ENCODE measurements around the gene ITGA1.
A peak's percentile ranks its signal among the peaks of the same experiment; 100 is the strongest.

The ITGA1 gene

GRCh38 chr5:52876456-52876855 lies 88.7 kb downstream of the ITGA1 start:
- ATAC-seq (ENCODE audit: low read depth) (no peak), DNase-seq (ENCODE audit: low spot score) (no peak)
- H3K27ac ChIP-seq (ENCODE audit: poor library complexity, severe bottlenecking), result no peak overlapping the region
- no peak for TF ChIP-seq CTCF (IDR thresholded peaks at IDR 0.05; ENCODE audit: poor library complexity, severe bottlenecking)
- no peaks in the 10 kb centered on the region for H3K27me3 ChIP-seq (ENCODE audit: insufficient read depth, poor library complexity, severe bottlenecking)
- H3K36me3 ChIP-seq (ENCODE audit: low read depth), result no peaks in the 10 kb centered on the region
- peaks cover 5% of the 10 kb centered on the region for H3K4me1 ChIP-seq (ENCODE audit: insufficient read depth, poor library complexity, severe bottlenecking)
- H3K4me3 ChIP-seq (ENCODE audit: severe bottlenecking), result no peak overlapping the region
- no peaks in the 10 kb centered on the region for H3K9me3 ChIP-seq (ENCODE audit: severe bottlenecking)

- Histone ChIP-seq H3K27me3 (ENCODE audit: insufficient read depth, poor library complexity, severe bottlenecking) (no peaks in the 10 kb centered on the region), H3K36me3 (ENCODE audit: low read depth) (no peaks in the 10 kb centered on the region), H3K4me3 (ENCODE audit: severe bottlenecking) (no peak overlapping the region), H3K9me3 (ENCODE audit: severe bottlenecking) (no peaks in the 10 kb centered on the region), H3K4me1 (ENCODE audit: insufficient read depth, poor library complexity, severe bottlenecking) (peaks cover 5% of the 10 kb centered on the region), H3K27ac (ENCODE audit: poor library complexity, severe bottlenecking) (no peak overlapping the region)
- DNase-seq (ENCODE audit: low spot score) (no peak), ATAC-seq (ENCODE audit: low read depth) (0 out of 3 replicates have a peak, but pooled peaks have one; percentile 14)
- TF ChIP-seq CTCF (IDR thresholded peaks at IDR 0.05; ENCODE audit: poor library complexity, severe bottlenecking), result no peak
Observed at GRCh38 chr5:52878656-52879055, 90.9 kb downstream of the ITGA1 start.

- no peak for TF ChIP-seq CTCF (IDR thresholded peaks at IDR 0.05; ENCODE audit: poor library complexity, severe bottlenecking)
- no peaks in the 10 kb centered on the region for H3K36me3 ChIP-seq (ENCODE audit: low read depth)
- H3K27me3 ChIP-seq (ENCODE audit: insufficient read depth, poor library complexity, severe bottlenecking), result no peaks in the 10 kb centered on the region
- no peak overlapping the region for H3K4me3 ChIP-seq (ENCODE audit: severe bottlenecking)
- peaks cover 5% of the 10 kb centered on the region for H3K4me1 ChIP-seq (ENCODE audit: insufficient read depth, poor library complexity, severe bottlenecking)
- H3K27ac ChIP-seq (ENCODE audit: poor library complexity, severe bottlenecking), result no peak overlapping the region
- DNase-seq (ENCODE audit: low spot score), result no peak
- peak; percentile 62; the same call in 2 of the 3 replicates for ATAC-seq (ENCODE audit: low read depth)
- no peaks in the 10 kb centered on the region for H3K9me3 ChIP-seq (ENCODE audit: severe bottlenecking)
Observed at GRCh38 chr5:52880541-52880940, 92.8 kb downstream of the ITGA1 start.

- DNase-seq (ENCODE audit: low spot score) (no peak), ATAC-seq (ENCODE audit: low read depth) (no peak)
- Histone ChIP-seq H3K27ac (ENCODE audit: poor library complexity, severe bottlenecking) (no peak overlapping the region), H3K4me3 (ENCODE audit: severe bottlenecking) (no peak overlapping the region), H3K27me3 (ENCODE audit: insufficient read depth, poor library complexity, severe bottlenecking) (no peaks in the 10 kb centered on the region), H3K36me3 (ENCODE audit: low read depth) (no peaks in the 10 kb centered on the region), H3K4me1 (ENCODE audit: insufficient read depth, poor library complexity, severe bottlenecking) (peaks cover 5% of the 10 kb centered on the region), H3K9me3 (ENCODE audit: severe bottlenecking) (no peaks in the 10 kb centered on the region)
- TF ChIP-seq CTCF (IDR thresholded peaks at IDR 0.05; ENCODE audit: poor library complexity, severe bottlenecking), result no peak
Observed at GRCh38 chr5:52881468-52881867, 93.8 kb downstream of the ITGA1 start.

- H3K27me3 ChIP-seq (ENCODE audit: insufficient read depth, poor library complexity, severe bottlenecking), result no peaks in the 10 kb centered on the region
- TF ChIP-seq CTCF (IDR thresholded peaks at IDR 0.05; ENCODE audit: poor library complexity, severe bottlenecking), result no peak
- peaks cover 5% of the 10 kb centered on the region for H3K4me1 ChIP-seq (ENCODE audit: insufficient read depth, poor library complexity, severe bottlenecking)
- H3K36me3 ChIP-seq (ENCODE audit: low read depth), result no peaks in the 10 kb centered on the region
- DNase-seq (ENCODE audit: low spot score) (no peak), ATAC-seq (ENCODE audit: low read depth) (no peak)
- no peak overlapping the region for H3K27ac ChIP-seq (ENCODE audit: poor library complexity, severe bottlenecking)
- H3K4me3 ChIP-seq (ENCODE audit: severe bottlenecking), result no peak overlapping the region
- H3K9me3 ChIP-seq (ENCODE audit: severe bottlenecking), result no peaks in the 10 kb centered on the region
Observed at GRCh38 chr5:52883110-52883509, 95.4 kb downstream of the ITGA1 start.

All from RWPE2 (cell line).